Kidney tubule cell (primary cell): Measurements from ENCODE around the gene STYXL2.

ENCODE experiments used
- DNase-seq: peaks from one replicate; pipeline ENCODE4 v3.0.0-alpha.2; 2018; ENCODE audit warnings: low spot score

The STYXL2 gene

DNA sequence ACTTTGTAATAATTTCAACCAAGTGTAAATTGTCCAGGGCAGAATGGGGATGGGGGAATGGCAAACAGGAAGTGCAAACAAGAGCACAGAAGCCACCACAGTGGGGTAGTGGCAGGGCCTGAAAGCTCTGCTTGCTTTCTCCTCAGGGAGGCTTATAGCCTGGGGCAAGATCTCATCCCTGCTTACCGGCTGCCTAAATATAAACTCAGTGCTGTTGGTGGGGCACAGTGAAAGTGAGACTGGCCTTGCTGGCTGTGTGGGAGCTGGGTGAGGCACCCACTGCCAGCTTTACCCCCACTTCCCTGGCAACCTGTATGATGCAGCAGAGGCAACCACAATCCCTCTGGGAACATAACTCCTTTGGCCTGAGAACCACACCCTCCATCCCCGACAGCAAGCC is 15.2 kb downstream of the STYXL2 start:
- DNase-seq, result peak; percentile 9

- DNase-seq, result peak; percentile 71
Observed at GRCh38 chr1:167110586-167110985, 16.7 kb downstream of the STYXL2 start.

- no peak for DNase-seq
Observed at GRCh38 chr1:167111868-167112709, 18.2 kb downstream of the STYXL2 start.

GRCh38 chr1:167114725-167115124 is 20.9 kb downstream of the STYXL2 start:
- DNase-seq, result no peak

GRCh38 chr1:167115655-167116054 is 21.8 kb downstream of the STYXL2 start:
- no peak for DNase-seq

- DNase-seq, result no peak
Observed at GRCh38 chr1:167116174-167116573, 22.3 kb downstream of the STYXL2 start.

GRCh38 chr1:167117225-167117624 is 23.4 kb downstream of the STYXL2 start:
- DNase-seq, result no peak

- DNase-seq, result no peak
Observed at GRCh38 chr1:167118188-167118587, 24.3 kb downstream of the STYXL2 start.

GRCh38 chr1:167119696-167120095 is 25.8 kb downstream of the STYXL2 start:
- no peak for DNase-seq

DNA sequence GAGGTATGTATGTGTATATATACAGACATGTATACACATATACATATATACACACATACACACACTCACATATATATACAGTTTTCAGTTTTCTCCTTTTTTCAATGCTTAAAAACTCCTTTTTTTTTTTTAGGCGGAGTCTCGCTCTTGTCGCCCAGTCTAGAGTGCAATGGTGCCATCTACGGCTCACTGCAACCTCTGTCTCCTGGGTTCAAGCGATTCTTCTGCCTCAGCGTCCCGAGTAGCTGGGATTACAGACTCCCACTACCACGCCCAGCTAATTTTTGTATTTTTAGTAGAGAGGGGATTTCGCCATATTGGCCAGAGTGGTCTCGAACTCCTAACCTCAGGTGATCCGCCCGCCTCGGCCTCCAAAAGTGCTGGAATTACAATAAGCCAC is 27.0 kb downstream of the STYXL2 start:
- DNase-seq, result no peak

DNA sequence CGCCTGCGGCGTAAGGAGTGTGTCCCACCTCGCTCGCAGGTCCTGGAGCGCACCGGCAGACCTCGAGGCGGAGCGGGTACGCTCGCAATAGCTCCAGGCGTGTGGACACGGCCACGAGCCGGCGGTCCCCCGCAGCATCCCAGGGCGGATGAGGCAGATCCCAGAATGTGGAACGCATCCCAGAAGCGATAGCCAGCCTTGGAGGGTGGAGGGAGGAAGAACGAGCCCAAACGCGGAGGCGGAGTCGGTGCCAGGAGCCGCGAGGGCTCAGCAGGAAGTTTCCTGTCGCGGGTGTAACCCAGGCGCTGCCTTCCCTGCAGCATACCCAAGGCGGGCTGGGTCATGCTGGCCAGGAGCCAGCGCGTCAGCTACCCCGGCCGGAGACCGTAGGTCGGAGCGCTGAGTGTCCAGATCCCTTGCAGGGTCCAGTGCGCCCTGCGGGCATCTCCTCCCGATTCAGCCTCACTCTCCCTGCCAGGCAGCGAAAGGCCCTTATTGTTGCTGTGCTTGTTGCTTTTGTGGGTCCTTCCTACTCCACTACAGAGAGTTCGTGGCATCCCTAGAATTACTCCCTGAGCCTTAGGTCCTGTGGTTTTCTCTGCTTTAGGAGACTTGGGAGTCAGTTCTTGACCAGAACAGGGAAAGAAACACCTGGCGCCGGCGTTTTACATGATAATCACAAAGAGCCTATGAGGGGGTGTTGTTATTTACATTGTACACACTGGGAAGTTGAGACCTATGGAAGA is 27.7 kb downstream of the STYXL2 start:
- DNase-seq, result peak; percentile 80

DNA sequence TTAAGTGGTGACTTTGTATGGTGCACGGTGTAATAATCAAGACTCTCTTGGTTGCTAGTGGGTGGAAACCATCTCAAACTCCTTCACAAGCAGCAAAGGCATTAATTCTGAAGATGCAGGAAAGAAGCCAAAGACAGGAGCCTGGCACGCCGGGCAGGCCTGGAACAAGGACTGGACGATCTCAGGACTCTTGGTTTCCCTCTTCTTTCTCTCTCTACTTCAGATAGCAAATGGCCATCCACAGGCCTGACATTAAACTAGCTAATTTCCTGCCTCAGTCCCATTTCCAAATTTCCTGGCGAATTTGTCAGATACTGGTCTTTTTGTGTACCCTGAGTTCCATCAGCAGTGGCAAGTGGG is 28.2 kb downstream of the STYXL2 start:
- DNase-seq, result no peak

- DNase-seq, result no peak
Observed at GRCh38 chr1:167122568-167122967, 28.7 kb downstream of the STYXL2 start.

GRCh38 chr1:167126317-167126716 is 32.4 kb downstream of the STYXL2 start:
- DNase-seq, result no peak

DNA sequence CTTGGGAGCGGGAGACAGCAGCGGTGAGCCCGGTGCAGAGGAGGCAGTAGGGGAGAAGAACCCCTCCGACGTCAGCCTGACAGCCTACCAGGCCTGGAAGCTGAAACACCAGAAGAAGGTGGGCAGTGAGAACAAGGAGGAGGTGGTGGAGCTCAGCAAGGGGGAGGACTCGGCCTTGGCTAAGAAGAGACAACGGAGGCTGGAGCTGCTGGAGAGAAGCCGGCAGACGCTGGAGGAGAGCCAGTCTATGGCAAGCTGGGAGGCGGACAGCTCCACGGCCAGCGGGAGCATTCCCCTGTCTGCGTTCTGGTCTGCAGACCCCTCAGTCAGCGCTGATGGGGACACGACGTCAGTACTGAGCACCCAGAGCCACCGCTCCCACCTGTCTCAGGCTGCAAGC is 32.9 kb downstream of the STYXL2 start:
- no peak for DNase-seq

DNA sequence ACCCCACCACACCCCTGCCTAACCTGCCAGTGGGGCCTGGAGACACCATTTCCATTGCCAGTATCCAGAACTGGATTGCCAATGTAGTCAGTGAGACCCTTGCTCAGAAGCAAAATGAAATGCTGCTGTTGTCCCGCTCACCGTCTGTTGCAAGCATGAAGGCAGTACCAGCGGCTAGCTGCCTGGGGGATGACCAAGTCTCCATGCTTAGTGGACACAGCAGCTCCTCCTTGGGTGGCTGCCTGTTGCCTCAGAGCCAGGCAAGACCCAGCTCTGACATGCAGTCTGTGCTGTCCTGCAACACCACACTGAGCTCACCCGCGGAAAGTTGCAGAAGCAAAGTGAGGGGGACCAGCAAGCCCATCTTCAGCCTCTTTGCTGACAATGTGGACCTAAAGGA is 33.4 kb downstream of the STYXL2 start:
- DNase-seq, result no peak

DNA sequence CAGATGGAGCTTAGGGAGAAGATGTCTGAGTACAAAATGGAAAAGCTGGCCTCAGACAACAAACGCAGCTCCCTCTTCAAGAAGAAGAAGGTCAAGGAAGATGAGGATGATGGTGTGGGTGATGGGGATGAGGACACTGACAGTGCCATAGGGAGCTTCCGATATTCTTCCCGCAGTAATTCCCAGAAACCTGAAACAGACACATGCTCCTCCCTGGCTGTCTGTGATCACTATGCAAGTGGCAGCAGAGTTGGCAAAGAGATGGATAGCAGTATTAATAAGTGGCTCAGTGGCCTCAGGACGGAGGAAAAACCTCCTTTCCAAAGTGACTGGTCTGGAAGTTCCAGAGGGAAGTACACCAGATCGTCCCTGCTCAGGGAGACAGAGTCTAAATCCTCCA is 33.8 kb downstream of the STYXL2 start:
- DNase-seq, result no peak

DNA sequence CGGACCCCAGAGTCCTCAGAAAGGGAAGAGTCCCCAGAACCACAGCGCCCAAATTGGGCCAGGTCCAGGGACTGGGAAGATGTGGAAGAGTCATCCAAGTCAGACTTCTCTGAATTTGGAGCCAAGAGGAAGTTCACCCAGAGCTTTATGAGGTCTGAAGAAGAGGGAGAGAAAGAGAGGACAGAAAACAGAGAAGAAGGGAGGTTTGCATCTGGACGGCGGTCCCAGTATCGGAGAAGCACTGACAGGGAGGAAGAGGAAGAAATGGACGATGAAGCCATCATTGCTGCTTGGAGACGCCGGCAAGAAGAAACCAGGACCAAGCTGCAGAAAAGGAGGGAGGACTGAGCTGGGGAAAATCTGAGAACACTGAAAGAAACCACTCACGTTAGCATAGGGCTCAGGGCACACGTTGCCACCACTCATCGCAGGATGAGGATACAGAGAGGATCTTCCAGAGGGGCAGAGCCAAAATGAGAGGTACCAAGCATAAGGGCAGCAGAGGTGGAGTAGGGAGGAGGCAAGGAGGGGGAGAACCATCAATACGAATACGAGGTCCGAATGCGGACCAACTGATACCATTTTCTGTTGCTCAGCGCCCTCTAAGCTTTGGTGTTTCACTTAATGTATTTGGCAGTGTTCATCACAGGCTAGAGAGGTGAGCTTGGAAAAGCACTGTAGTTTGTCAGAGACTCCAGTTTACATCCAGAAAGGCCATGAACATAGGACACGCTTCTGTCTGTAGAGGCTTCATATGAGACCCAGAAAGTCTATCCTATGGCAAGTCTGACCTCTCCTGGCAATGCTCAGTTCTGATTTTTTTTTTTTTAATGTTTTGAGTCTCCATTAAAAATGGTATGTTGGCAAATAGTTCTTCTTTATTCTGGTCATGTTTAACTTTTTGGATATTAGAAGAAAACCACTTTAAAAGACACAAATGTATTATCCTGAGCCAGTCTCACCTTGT is 34.7 kb downstream of the STYXL2 start:
- peak; percentile 6 for DNase-seq

GRCh38 chr1:167130829-167131510 is 37.1 kb downstream of the STYXL2 start:
- DNase-seq, result no peak

DNA sequence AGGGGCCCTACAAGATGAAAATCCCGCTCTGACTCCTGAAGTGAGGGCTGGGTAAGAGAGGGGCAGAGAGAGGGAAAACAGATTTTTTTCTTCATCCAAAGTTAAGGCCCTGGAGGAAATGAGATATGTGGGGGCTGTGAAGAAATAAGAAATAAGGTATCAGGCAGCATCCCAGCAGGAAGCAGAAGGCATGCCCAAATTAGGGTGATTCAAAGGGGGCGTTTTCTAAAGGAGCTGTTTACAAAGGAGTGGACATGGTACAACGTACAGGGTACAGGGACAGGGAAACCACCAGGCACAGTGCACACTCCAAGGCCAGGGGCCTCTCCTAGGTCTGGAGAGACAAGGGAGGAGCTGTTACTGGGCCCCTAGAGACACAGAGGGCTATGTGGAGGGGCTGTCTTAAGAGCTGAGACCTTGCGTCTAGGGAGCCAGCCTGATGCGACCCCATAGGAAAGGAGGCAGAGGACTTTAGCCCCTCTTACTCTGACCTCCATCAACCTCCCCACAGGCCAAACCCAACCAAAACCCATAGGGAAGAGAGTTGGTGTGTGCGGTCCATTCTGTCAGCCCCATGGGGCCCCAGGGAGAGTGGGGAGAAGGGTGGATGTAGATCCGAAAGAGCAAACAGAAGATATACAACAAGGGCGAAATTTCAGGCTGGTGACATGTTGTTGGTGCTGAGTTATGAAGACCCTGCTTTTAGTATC is 38.6 kb downstream of the STYXL2 start:
- no peak for DNase-seq

DNA sequence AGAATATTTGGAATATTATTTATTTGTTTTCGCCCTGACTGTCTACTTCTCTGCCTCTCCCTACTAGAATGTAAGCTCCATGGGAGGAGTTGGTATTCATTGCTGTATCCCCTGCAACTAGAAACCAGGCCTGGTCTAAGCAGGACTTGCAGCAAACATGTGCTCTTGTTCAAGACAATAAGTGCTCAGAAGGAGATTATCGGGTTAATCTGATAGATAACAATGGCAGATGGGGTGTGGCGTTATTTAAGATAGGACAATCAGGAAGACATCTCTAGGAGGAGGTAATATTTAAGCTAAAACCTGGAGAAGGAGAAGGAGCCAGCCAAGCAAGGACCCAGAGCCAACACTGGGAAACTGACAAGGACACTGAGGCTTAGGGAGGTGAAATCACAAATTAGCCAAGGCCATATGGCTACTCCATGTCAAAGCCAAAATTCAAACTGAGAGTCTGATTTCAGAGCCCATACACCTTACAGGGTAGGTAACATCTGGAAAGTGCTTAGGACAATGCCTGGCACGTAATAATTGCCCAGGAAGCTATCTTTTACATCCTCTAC is 41.5 kb downstream of the STYXL2 start:
- DNase-seq, result no peak
